GM10248 (cell line): ENCODE data around the gene ACRBP.

ENCODE experiments used
- CTCF ChIA-PET: fragments of 300-600 bp; sonication (Branson Sonifier 250); formaldehyde crosslinking; extraction: SDS; loops from one replicate; lab custom pipeline; 2021; ENCODE audit warnings: antibody characterized with exemption; lab: Yijun Ruan, JAX
- POLR2A ChIA-PET: fragments of 350-650 bp; sonication (Branson Sonifier 250); formaldehyde crosslinking; extraction: SDS; loops from one replicate; lab custom pipeline; 2020; ENCODE audit warnings: antibody characterized with exemption; lab: Yijun Ruan, JAX
- DNase-seq: peaks from one replicate; pipeline ENCODE4 v3.0.0; 2012; ENCODE audit errors: extremely low spot score
- CTCF ChIP-seq: IDR thresholded peaks from 2 replicates; pipeline ENCODE4 v1.5.1; 2012; ENCODE audit warnings: mild to moderate bottlenecking, low read depth; ENCODE audit errors: extremely low read depth, missing control alignments, control extremely low read depth

The ACRBP gene

GRCh38 chr12:6688999-6689882 is 42.0 kb upstream of the ACRBP start, which contains the start of gene ZNF384:
ZNF384 (minus strand) TSS chr12:6689375; CDS start chr12:6679520, 9,855 bp downstream.
- ChIA-PET POLR2A (interaction anchor here (0.5 to 1.7 kb wide), 22 partner anchors 8 to 218 kb away, joined by 3 to 17 read pairs (median 6); partner anchors contain the start of genes COPS7A, GAPDH, LPAR5 and MRPL51), CTCF (interaction anchor here (0.6 to 2.0 kb wide), 19 partner anchors 9 to 183 kb away, joined by 3 to 9 read pairs (median 3); partner anchors contain the start of gene COPS7A)
- DNase-seq, result peak; percentile 96
- peak; percentile 2 for TF ChIP-seq CTCF

GRCh38 chr12:6688543-6688998 is 41.3 kb upstream of the ACRBP start:
- no peak for TF ChIP-seq CTCF
- CTCF ChIA-PET, result interaction anchor here (0.9 to 2.0 kb wide), 9 partner anchors 10 to 148 kb away, joined by 3 to 9 read pairs (median 4); partner anchors contain the start of gene COPS7A
- no peak for DNase-seq
- POLR2A ChIA-PET, result interaction anchor here (1.0 to 1.7 kb wide), 7 partner anchors 8 to 195 kb away, joined by 3 to 17 read pairs (median 8); partner anchors contain the start of genes COPS7A, GAPDH, MRPL51 and TPI1

GRCh38 chr12:6685814-6686213 is 38.6 kb upstream of the ACRBP start:
- POLR2A ChIA-PET, result interaction anchor here (0.5 to 1.3 kb wide), 3 partner anchors 17 to 110 kb away, joined by 3 to 7 read pairs (median 3); no protein-coding TSS in a partner anchor
- TF ChIP-seq CTCF, result no peak
- CTCF ChIA-PET, result interaction anchor here (1.2 to 2.5 kb wide), 2 partner anchors 17 to 132 kb away, joined by 3 to 9 read pairs; no protein-coding TSS in a partner anchor
- DNase-seq, result no peak

- ChIA-PET POLR2A (interaction anchor here (0.6 to 1.3 kb wide), 2 partner anchors 15 to 1145 kb away, joined by 3 read pairs; no protein-coding TSS in a partner anchor), CTCF (interaction anchor here (0.9 to 2.5 kb wide), 20 partner anchors 8 to 133 kb away, joined by 3 to 10 read pairs (median 3); partner anchors contain the start of gene COPS7A)
- no peak for DNase-seq
- peak; percentile 37 for TF ChIP-seq CTCF
Observed at GRCh38 chr12:6684609-6685008, 37.4 kb upstream of the ACRBP start.

- CTCF ChIA-PET, result interaction anchor here (1.0 to 1.1 kb wide), 2 partner anchors 10 to 19 kb away, joined by 3 read pairs; no protein-coding TSS in a partner anchor
- POLR2A ChIA-PET, result no interaction called here
- no peak for DNase-seq
Observed at GRCh38 chr12:6676962-6677361, 29.7 kb upstream of the ACRBP start.

More at GRCh38 chr12:6676962-6677361, 29.7 kb upstream of the ACRBP start:
- no peak for TF ChIP-seq CTCF
